A549 (cell line): ENCODE measurements around the gene SOX4. TPM values are rescaled to one million over a fixed set of nuclear protein-coding genes. Genes with fewer than 3 reads are reported as not detected.

Source experiments
- ATAC-seq, 2 experiments: fragments of 200-7000 bp in 1 of 2; fragments of >200 bp in 1 of 2; cut with Nextera tagmentation in 1 of 2; cut with Tn5 transposase in 1 of 2; 3 replicates each; pipeline versions ENCODE4 v1.8.0 to v1.9.1; 2018 to 2020; ENCODE audit warnings: mild to moderate bottlenecking in 1 of 2, moderate library complexity in 1 of 2
- CTCF ChIA-PET: fragments of 300-600 bp; sonication (Branson Sonifier 250); formaldehyde crosslinking; extraction: SDS; loops from one replicate; lab custom pipeline; 2021; ENCODE audit warnings: antibody characterized with exemption, inconsistent platforms; lab: Yijun Ruan, JAX
- POLR2A ChIA-PET: fragments of 350-600 bp; formaldehyde crosslinking; extraction: SDS; loops from one replicate; lab custom pipeline; 2021; ENCODE audit warnings: antibody characterized with exemption, inconsistent platforms; lab: Yijun Ruan, JAX
- DNase-seq, 2 experiments: peaks; one replicate each; pipeline versions ENCODE4 v3.0.0 to v3.0.0-alpha.2; 2011 to 2016; ENCODE audit warnings: low read depth in 1 of 2, low spot score in 1 of 2
- FAIRE-seq: peaks from 2 replicates; lab custom pipeline; 2011; peaks lifted over from hg19 to GRCh38; lab: Jason Lieb, UNC
- H3K27ac ChIP-seq, 2 experiments: fragments of >200 bp; sonication (Bioruptor Twin); formaldehyde crosslinking; 3 replicates each; pipeline ENCODE4 v1.5.1; 2016 to 2017
- H3K4me1 ChIP-seq: fragments of >200 bp; sonication (Bioruptor Twin); formaldehyde crosslinking; 3 replicates; pipeline ENCODE4 v1.6.1; 2016
- H3K4me2 ChIP-seq: fragments of >200 bp; sonication (Bioruptor Twin); formaldehyde crosslinking; 3 replicates; pipeline ENCODE4 v1.6.1; 2016
- H3K4me3 ChIP-seq: fragments of >200 bp; sonication (Bioruptor Twin); formaldehyde crosslinking; 3 replicates; pipeline ENCODE4 v1.5.1; 2016
- H3K9me3 ChIP-seq: fragments of >200 bp; sonication (Bioruptor Twin); formaldehyde crosslinking; 3 replicates; pipeline ENCODE4 v1.6.1; 2016
- CHD4 ChIP-seq: fragments of 200-600 bp; sonication (generic); IDR thresholded peaks from 2 replicates; pipeline ENCODE4 v1.6.1; 2016; ENCODE audit warnings: antibody characterized with exemption, mild to moderate bottlenecking, borderline replicate concordance
- EP300 ChIP-seq, 2 experiments: fragments of >200 bp; sonication (Bioruptor Twin); formaldehyde crosslinking; IDR thresholded peaks; 2 replicates in 1 of 2; 3 replicates in 1 of 2; pipeline ENCODE4 v1.6.1; 2016 to 2017
- FOSL2 ChIP-seq, 2 experiments: fragments of 450-650 bp in 1 of 2; fragments of >200 bp in 1 of 2; sonication (Bioruptor Twin) in 1 of 2; formaldehyde crosslinking; IDR thresholded peaks; 2 replicates each; pipeline versions ENCODE4 v1.5.0 to v1.6.1; 2016 to 2020; ENCODE audit warnings: mild to moderate bottlenecking in 1 of 2, moderate library complexity in 1 of 2
- FOXS1 ChIP-seq: fragments of 250-450 bp; sonication (Bioruptor Pico); IDR thresholded peaks from 2 replicates; pipeline ENCODE4 v1.5.0; 2020; ENCODE audit warnings: mild to moderate bottlenecking, moderate library complexity
- GATA3 ChIP-seq: IDR thresholded peaks from 2 replicates; pipeline ENCODE4 v1.6.1; 2012; ENCODE audit warnings: borderline replicate concordance
- HDAC2 ChIP-seq: fragments of 200-600 bp; sonication (generic); IDR thresholded peaks from 2 replicates; pipeline ENCODE4 v1.6.1; 2016
- HOXB13 ChIP-seq: fragments of 250-450 bp; sonication (Bioruptor Pico); IDR thresholded peaks from 2 replicates; pipeline ENCODE4 v1.5.0; 2020; ENCODE audit warnings: low read depth, mild to moderate bottlenecking, moderate library complexity
- JUNB ChIP-seq: fragments of >200 bp; sonication (Bioruptor Twin); formaldehyde crosslinking; IDR thresholded peaks from 2 replicates; pipeline ENCODE4 v1.6.1; 2016
- KDM5A ChIP-seq: fragments of 200-600 bp; sonication (generic); IDR thresholded peaks from 2 replicates; pipeline ENCODE4 v1.6.1; 2016; ENCODE audit warnings: antibody characterized with exemption, mild to moderate bottlenecking
- MAFK ChIP-seq: fragments of 450-650 bp; IDR thresholded peaks from 2 replicates; pipeline ENCODE4 v1.6.1; 2014; ENCODE audit not compliant: partially characterized antibody
- MAZ ChIP-seq: fragments of 150-350 bp; IDR thresholded peaks from 2 replicates; pipeline ENCODE4 v1.6.1; 2014; ENCODE audit warnings: antibody characterized with exemption, low read depth, low read length, borderline replicate concordance
- RCOR1 ChIP-seq: fragments of 150-350 bp; IDR thresholded peaks from 2 replicates; pipeline ENCODE4 v1.6.1; 2014; ENCODE audit warnings: antibody characterized with exemption, low read length, low read depth
- RFX5 ChIP-seq: fragments of 450-650 bp; IDR thresholded peaks from 2 replicates; pipeline ENCODE4 v1.7.1; 2014; ENCODE audit warnings: antibody characterized with exemption, mild to moderate bottlenecking, moderate library complexity
- SREBF2 ChIP-seq: fragments of 450-650 bp; IDR thresholded peaks from 2 replicates; pipeline ENCODE4 v1.6.1; 2014; ENCODE audit warnings: mild to moderate bottlenecking, moderate library complexity
- TFCP2L1 ChIP-seq: fragments of 250-450 bp; sonication (Bioruptor Pico); IDR thresholded peaks from 2 replicates; pipeline ENCODE4 v1.5.0; 2021; ENCODE audit warnings: mild to moderate bottlenecking
- ZFP36 ChIP-seq: fragments of 450-650 bp; IDR thresholded peaks from 2 replicates; pipeline ENCODE4 v1.6.1; 2014; ENCODE audit warnings: borderline replicate concordance; ENCODE audit not compliant: partially characterized antibody
- ZSCAN20 ChIP-seq: fragments of 250-450 bp; sonication (Bioruptor Pico); IDR thresholded peaks from 2 replicates; pipeline ENCODE4 v1.8.0; 2022; ENCODE audit warnings: mild to moderate bottlenecking, moderate library complexity
- WGBS: methylation state at CpG from one replicate; pipeline ENCODE4 v1.1.6; 2017; ENCODE audit errors: missing lambda C conversion rate; 5-methylcytosine and 5-hydroxymethylcytosine counted together
- polyA plus RNA-seq, 4 experiments: library from polyadenylated mRNA; depleted of rRNA in 3 of 4; stranded (reverse); fragments of >200 nt; fragmentation: RNase III in 1 of 4; extraction: RNeasy Plus Mini Kit Qiagen cat#74134 plus additional on column Dnase treatment in 1 of 4; gene quantifications; 2 replicates in 3 of 4; 3 replicates in 1 of 4; pipeline ENCODE4 v1.2.3, GENCODE V29; 2011 to 2017
- TF ChIP-seq, protein P1 (sequence below): fragments of >200 bp; sonication (Bioruptor Twin); formaldehyde crosslinking; IDR thresholded peaks from 3 replicates; pipeline ENCODE4 v1.5.1; 2016
- TF ChIP-seq, protein P2 (sequence below): fragments of 250-450 bp; sonication (Bioruptor Pico); IDR thresholded peaks from 2 replicates; pipeline ENCODE4 v1.5.0; 2021; ENCODE audit warnings: mild to moderate bottlenecking, moderate library complexity, borderline replicate concordance
- TF ChIP-seq, protein P3 (sequence below): IDR thresholded peaks from 2 replicates; pipeline ENCODE4 v1.6.1; 2012

The SOX4 gene
- polyA plus RNA-seq, 2 of the 4 experiments (the other 2 are of a cell fraction) = 26.0 to 30.8 TPM

DNA sequence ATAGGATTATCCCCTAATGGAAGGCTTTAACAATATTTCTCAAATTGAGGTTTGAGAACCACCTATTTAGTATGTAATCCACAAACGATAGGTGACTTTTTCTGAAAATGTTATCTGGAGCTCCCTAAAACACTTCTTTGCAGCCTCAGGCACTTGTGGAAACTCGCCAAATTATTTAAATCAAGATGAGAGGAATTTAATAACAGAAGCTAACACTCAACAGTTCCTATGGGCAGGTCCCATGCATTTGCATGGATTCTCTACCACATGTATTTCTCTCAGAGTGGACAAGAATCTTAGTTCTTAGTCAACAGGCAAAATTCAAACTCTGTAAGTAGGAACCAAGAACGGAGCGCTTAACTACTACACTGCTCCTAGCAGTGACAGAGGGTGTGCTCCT, 20.7 kb downstream of the SOX4 start:
- H3K4me2 ChIP-seq = no peak overlapping the region
- POLR2A ChIA-PET = interaction anchor here (0.6 kb wide), 1 partner anchor 12 kb away, joined by 4 read pairs; no protein-coding TSS in a partner anchor
- WGBS = 96% methylated on average over 4 of the region's 4 CpGs
- DNase-seq (no peak), FAIRE-seq (no peak), ATAC-seq (no peak)
- H3K9me3 ChIP-seq = no peaks in the 10 kb centered on the region
- no peak overlapping the region for H3K4me3 ChIP-seq
- H3K4me1 ChIP-seq = no peaks in the 10 kb centered on the region; the same call in 2 of the 3 replicates
- H3K27ac ChIP-seq = no peak overlapping the region
- CTCF ChIA-PET = no interaction called here
- TF ChIP-seq SREBF2 (no peak), ZSCAN20 (CRISPR knock-in tag) (no peak)
- TF ChIP-seq, protein P1, sequence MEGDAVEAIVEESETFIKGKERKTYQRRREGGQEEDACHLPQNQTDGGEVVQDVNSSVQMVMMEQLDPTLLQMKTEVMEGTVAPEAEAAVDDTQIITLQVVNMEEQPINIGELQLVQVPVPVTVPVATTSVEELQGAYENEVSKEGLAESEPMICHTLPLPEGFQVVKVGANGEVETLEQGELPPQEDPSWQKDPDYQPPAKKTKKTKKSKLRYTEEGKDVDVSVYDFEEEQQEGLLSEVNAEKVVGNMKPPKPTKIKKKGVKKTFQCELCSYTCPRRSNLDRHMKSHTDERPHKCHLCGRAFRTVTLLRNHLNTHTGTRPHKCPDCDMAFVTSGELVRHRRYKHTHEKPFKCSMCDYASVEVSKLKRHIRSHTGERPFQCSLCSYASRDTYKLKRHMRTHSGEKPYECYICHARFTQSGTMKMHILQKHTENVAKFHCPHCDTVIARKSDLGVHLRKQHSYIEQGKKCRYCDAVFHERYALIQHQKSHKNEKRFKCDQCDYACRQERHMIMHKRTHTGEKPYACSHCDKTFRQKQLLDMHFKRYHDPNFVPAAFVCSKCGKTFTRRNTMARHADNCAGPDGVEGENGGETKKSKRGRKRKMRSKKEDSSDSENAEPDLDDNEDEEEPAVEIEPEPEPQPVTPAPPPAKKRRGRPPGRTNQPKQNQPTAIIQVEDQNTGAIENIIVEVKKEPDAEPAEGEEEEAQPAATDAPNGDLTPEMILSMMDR = no peak

DNA sequence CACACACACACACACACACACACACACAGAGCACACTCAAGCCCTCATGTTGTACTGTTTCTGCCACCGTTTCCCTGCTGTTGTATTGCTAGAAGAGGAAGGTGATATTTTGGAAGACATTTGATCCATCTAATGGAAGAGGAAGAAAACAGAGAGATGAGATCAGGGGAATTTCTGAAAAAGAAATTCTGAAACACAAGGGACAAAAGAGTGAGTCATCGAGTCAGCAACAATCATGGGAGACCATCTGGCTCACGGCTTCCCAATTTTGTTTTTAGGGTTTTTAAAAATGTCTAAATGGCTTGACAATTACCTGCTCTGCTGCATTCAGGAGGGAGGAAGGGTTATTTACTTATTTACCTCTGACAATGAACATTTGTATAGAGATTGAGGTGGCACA, 22.0 kb downstream of the SOX4 start:
- WGBS = 70% methylated on average over 3 of the region's 3 CpGs
- H3K4me3 ChIP-seq = no peak overlapping the region
- H3K4me2 ChIP-seq = no peak overlapping the region
- CTCF ChIA-PET = no interaction called here
- TF ChIP-seq, protein P2, sequence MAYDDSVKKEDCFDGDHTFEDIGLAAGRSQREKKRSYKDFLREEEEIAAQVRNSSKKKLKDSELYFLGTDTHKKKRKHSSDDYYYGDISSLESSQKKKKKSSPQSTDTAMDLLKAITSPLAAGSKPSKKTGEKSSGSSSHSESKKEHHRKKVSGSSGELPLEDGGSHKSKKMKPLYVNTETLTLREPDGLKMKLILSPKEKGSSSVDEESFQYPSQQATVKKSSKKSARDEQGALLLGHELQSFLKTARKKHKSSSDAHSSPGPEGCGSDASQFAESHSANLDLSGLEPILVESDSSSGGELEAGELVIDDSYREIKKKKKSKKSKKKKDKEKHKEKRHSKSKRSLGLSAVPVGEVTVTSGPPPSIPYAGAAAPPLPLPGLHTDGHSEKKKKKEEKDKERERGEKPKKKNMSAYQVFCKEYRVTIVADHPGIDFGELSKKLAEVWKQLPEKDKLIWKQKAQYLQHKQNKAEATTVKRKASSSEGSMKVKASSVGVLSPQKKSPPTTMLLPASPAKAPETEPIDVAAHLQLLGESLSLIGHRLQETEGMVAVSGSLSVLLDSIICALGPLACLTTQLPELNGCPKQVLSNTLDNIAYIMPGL (CRISPR knock-in tag) = no peak
- TF ChIP-seq HDAC2 (no peak), JUNB (no peak), CHD4 (no peak), FOSL2 (IDR thresholded peaks at IDR 0.05) (no peak), FOSL2 (CRISPR knock-in tag; IDR thresholded peaks at IDR 0.05) (0 out of 2 replicates have a peak, but pooled peaks have one; percentile 27), FOXS1 (CRISPR knock-in tag) (no peak)
- TF ChIP-seq, protein P3, sequence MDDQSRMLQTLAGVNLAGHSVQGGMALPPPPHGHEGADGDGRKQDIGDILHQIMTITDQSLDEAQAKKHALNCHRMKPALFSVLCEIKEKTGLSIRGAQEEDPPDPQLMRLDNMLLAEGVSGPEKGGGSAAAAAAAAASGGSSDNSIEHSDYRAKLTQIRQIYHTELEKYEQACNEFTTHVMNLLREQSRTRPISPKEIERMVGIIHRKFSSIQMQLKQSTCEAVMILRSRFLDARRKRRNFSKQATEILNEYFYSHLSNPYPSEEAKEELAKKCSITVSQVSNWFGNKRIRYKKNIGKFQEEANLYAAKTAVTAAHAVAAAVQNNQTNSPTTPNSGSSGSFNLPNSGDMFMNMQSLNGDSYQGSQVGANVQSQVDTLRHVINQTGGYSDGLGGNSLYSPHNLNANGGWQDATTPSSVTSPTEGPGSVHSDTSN = no peak
- H3K9me3 ChIP-seq = no peaks in the 10 kb centered on the region
- ATAC-seq (no peak), FAIRE-seq (no peak), DNase-seq (no peak)
- peak overlapping the region in 1 of 2 experiments; percentile 48; a peak in 1 of 6 replicates for H3K27ac ChIP-seq
- POLR2A ChIA-PET = no interaction called here
- H3K4me1 ChIP-seq = no peaks in the 10 kb centered on the region; the same call in 2 of the 3 replicates

DNA sequence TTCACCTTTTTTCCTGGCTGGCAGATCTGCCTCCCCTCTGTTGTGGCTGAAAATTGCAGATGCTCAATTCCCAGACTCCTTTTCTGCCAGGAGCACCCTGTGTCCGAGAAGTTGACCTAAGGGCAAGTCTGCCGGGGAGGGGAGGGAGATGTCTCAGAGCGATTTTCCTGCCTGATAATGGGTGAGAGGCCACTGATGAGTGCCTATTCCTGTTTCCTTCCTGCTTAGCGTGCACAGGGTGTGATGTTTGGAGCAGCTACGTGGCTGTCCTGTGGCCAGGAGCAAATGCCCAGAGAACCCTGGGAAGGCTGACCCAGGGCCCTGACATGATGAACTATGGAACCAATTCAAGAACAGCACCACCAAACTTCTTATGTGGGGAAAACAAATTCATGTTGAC, 22.5 kb downstream of the SOX4 start:
- Histone ChIP-seq H3K4me1 (no peaks in the 10 kb centered on the region; the same call in 2 of the 3 replicates), H3K9me3 (no peaks in the 10 kb centered on the region), H3K4me3 (no peak overlapping the region), H3K27ac (0 out of 6 replicates have a peak overlapping the region, but pooled peaks of 1 of the 2 experiments have one; percentile 41)
- DNase-seq (no peak), FAIRE-seq (no peak)
- TF ChIP-seq FOSL2 (IDR thresholded peaks at IDR 0.05) (no peak), FOSL2 (CRISPR knock-in tag; IDR thresholded peaks at IDR 0.05) (no peak), ZFP36 (no peak)
- TF ChIP-seq, all 56 proteins: peak for 0
- 81% methylated on average over 5 of the region's 5 CpGs for WGBS
- no peak overlapping the region for H3K4me2 ChIP-seq
- no peak for ATAC-seq
- ChIA-PET CTCF (no interaction called here), POLR2A (no interaction called here)

DNA sequence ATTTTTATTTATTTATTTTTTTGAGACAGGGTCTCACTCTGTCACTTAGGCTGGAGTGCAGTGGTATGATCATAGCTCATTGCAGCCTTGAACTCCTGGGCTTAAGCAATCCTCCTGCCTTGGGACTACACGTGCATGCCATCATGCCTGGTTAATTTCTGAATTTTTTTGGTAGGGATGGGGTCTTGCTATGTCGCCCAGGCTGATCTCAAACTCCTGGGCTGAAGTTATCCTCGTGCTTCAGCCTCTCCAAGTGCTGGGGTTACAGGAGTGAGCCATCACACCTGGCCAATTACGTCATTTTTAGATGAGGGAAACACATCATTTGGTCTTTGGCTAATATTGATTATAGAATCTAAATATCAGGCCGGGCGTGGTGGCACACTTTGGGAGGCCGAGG, 32.1 kb downstream of the SOX4 start:
- 71% methylated on average over 7 of the region's 7 CpGs for WGBS
- Histone ChIP-seq H3K4me1 (no peaks in the 10 kb centered on the region), H3K27ac (no peak overlapping the region), H3K4me3 (no peak overlapping the region), H3K4me2 (no peak overlapping the region), H3K9me3 (no peaks in the 10 kb centered on the region)
- FAIRE-seq (no peak), DNase-seq (no peak), ATAC-seq (no peak)
- CTCF ChIA-PET = interaction anchor here (0.7 kb wide), 1 partner anchor 499 kb away, joined by 3 read pairs; no protein-coding TSS in a partner anchor
- POLR2A ChIA-PET = no interaction called here
- TF ChIP-seq TFCP2L1 (CRISPR knock-in tag) (no peak), RFX5 (no peak), EP300 (IDR thresholded peaks at IDR 0.05) (no peak), FOSL2 (IDR thresholded peaks at IDR 0.05) (no peak), FOSL2 (CRISPR knock-in tag; IDR thresholded peaks at IDR 0.05) (no peak), KDM5A (no peak), RCOR1 (no peak), GATA3 (no peak), HOXB13 (CRISPR knock-in tag) (no peak), MAFK (no peak), MAZ (no peak)
- TF ChIP-seq, protein P1 = no peak
